GM18519 (cell line): ENCODE results near the gene NDUFS3.

Experiments used
- ATAC-seq: cut with Tn5 transposase; IDR thresholded peaks from one replicate; pipeline ENCODE4 v1.9.1; 2021; ENCODE audit warnings: mild to moderate bottlenecking, moderate library complexity; ENCODE audit not compliant: unreplicated experiment, low FRiP score

The NDUFS3 gene

DNA sequence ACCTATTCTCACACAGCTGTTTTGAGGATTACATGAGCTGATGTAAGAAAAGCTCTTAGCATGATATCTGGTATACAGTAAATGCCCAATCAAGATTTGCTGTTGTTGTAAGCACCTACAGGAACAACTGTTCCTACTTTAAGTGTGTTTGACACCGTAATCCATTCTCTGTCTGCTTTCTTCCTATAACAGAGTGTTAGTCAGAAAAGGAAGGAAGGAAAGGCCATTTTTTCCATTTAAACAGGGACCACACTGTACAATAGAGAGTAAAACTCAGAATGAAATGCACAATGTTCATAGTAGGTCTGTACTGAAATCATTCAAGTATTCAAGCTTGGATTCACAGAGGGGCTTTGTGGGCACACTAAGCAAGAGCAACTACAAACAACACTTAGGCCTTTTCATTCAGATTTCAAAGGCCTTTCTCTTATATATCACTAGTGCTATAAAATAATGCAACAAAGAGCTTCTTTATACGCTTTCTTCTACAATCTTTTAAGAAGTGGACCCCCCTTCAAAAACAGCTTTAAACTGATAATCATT lies 42.0 kb downstream of the NDUFS3 start:
- no peak for ATAC-seq

DNA sequence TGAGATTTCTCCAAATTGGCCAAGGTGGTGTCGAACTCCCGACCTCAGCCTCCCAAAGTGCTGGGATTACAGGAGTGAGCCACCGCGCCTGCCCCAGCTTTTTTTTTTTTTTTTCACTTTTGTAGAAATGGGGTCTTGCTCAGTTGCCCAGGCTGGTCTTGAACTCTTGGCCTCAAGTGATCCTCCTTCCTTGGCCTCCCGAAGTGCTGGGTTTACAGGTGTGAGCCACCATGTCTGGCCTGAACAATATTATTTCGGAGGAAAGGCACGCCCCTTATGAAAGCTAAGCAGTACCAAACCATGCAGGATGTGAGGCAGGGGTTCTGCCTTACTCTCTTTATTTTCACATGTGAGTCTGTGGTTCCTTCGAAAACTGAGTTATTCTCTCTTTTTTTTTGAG lies 47.4 kb downstream of the NDUFS3 start:
- no peak for ATAC-seq

DNA sequence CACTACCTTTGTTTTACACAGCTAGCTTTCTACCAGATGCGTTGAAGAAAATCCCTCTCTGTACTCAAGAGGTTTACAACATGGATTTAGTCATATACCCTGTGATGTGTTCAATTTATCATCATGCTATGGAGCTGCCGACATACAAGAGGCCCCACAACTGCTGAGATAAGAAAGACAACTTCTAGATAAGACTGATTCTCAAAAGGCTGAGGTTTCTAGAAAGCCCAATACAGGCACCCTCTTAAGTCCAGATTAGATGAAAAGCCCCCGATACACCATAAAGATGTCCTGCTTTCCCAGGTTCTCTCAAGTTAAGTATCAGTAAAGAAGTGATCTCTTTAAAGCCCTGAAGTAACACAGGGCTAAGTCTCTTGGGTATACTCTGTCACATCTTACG lies 49.2 kb downstream of the NDUFS3 start:
- no peak for ATAC-seq

DNA sequence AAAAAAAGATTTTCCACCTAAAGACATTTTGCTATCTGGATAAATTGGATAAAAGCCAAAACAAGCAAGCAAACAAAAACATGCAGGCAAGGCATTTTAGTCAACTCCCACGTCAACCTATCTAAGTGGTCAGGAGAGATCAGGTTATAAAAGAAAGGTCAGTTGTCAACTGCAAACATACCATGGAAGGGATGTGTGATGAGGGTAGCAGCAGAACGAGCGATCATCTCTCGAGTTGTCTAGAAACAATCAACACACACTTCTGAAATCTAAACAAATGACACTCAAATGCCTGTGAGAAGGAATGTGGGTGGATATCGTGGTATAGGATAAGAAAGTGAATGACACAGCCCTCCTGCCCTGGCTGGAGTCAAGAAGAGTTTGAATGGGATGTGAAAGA lies 52.6 kb downstream of the NDUFS3 start:
- ATAC-seq, result no peak
